RPMI7951 (cell line): ENCODE measurements around the gene BTC. TPM values are rescaled to one million over a fixed set of nuclear protein-coding genes. Genes with fewer than 3 reads are reported as not detected.
"Not testable (repeated sequence)": the region's sequence is repeated elsewhere in the genome, so short reads cannot be mapped to it uniquely, and the experiment has no call there.

Experiments used
- DNase-seq: peaks from one replicate; pipeline ENCODE4 v3.0.0-alpha.2; 2012; ENCODE audit warnings: low read depth
- total RNA-seq: library from RNA; depleted of rRNA; stranded (reverse); fragments of >200 nt; shearing (Covaris generic); gene quantifications from 2 replicates; pipeline ENCODE4 v1.2.3, GENCODE V29; 2014; rRNA removed

BTC gene, protein sequence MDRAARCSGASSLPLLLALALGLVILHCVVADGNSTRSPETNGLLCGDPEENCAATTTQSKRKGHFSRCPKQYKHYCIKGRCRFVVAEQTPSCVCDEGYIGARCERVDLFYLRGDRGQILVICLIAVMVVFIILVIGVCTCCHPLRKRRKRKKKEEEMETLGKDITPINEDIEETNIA
- 0.12 and 0.20 TPM in 2 replicates for total RNA-seq

DNA sequence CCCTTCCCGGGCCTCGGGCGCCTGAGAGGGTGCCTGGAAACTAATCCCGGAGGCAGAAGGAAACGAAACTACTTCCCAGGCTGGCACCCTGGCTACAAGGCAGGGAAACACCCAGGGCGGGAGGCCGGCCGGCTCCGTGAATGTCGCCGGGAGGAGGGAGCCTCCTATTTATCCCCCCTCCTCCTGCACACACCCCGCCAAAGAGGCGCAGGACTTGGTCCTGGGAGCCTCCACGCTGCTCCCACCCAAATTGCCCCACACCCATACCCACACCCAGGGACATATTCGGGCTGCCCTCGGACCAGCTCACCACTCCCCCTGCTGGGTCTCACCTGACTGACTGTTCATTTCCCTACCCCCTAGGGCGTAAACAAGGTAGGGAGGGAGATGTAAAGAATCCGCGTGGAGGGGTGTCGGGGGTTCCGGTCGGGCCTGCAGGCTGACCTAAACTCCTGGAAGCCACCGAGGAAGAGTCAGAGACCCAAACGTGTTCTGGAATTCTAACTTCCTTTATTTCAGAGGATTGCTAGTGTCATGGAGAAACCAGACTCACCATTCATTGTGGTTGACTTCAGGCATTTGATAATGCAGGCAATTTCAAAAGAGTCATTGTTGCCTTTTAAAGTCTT lies at the start of gene BTC:
BTC (minus strand) TSS at position 142 of the 629 bp plus-strand sequence. CDS start 198 bp downstream, outside the sequence.
- DNase-seq, result peak; percentile 2

DNA sequence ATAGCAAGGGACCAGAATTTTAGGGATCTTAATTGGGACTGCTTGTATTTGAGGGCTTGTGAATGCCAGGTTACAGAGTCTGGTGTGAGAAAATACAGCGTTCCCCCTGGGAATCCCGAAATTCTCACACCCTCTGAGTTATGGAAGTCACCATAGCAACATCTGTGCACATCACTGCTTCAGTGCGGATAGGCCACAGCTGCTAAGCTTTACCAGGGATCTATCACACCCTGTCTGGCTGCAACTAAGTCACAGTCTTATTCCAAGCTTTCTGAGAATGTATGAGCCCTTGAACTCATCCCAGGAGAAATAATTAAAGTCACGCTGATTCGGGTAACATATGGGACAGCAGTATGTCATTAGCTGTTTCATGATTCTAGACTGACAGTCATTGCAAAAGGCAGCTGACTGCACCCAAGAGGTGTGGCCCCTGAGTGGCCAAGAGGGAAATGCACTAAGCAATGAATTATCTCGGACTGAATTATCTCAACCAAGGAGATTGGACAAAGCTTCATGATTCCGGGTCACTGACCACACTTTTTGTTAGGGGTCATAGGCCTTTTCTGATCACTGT lies 46.7 kb upstream of the BTC start:
- DNase-seq, result no peak

DNA sequence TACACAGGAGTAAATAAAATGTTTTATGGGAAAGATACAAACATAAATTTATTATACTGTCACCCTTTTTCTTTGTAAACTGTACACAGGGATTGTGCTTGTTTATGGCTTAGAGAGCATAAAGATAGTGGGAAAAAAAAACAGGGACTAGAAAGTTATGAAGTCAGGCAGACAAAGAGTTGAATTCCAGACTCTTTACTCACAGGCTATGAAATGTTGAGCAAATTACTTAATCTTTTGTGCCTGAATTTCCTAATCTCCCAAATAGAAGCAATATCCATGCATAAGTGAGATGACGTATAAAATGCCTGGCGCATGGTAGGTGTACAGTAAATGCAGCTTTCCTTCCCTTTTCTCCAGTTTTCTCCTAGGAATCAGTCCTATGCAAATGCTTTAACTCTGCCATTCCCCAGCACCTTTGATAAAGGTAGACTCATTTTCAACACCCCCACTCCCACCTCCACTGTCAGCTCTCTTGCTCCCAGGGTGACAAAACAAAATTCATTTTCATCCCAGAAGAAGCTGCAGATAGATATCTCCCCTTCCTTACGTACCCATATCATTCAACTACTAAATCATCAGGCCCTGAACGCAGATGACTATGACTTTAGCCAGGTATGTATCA lies 44.5 kb upstream of the BTC start:
- DNase-seq, result no peak

DNA sequence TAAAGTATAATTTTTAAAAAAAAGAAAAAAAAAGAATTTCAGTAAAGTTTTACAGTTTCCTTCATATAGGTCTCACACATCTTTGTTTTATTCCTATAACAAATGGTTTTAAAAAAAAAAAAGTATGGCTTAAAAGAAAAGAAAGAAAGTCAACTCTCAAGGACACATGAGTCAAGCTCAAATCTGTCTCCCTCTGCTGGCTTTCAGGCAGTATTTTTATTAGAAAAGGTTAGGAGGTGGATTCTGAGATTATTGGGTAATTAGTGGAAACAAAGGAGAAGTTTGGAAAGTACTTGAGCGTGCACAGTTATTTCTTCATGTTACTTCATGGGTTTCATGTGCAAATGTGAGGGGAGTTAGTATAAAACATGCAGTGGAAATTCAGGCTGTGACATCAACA lies 36.6 kb upstream of the BTC start:
- DNase-seq, result no peak

DNA sequence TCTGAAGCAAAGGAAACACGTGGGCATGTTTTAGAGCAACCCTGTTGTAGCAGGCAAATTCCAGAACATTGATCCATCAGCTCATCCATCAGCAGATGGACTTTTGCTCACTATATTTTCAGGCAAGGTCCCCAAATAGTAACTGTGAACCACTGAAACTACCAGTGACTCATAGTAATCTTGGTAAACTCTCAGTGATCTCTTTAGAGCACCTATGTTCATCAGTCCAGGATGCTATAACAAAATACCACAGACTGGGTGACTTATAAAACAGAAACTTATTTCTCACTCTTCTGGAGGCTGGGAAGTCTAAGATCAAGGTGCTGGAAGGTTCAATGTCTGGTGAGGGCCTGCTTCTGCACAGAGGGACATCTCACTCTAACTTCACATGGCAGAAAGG lies 28.9 kb upstream of the BTC start:
- DNase-seq, result no peak

DNA sequence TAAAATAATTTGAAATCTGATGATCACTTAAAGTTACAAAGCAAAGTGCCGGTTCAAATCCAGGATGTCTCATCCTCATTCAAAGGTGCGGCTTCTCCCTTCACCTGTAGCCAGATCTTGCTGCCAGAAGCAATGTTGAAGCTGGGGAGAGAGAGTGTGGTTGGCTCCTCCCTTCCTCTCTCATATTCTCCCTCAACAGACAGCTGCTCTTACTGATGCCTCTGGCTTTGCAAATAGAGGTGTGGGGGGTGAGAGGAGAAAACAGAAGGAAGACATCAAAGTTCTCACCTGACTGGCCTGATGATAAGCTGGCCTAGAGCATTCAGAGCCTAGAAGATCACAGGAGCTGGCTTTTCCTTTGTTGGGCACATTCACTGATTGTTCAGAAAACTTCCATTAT lies 28.3 kb upstream of the BTC start:
- DNase-seq, result no peak

DNA sequence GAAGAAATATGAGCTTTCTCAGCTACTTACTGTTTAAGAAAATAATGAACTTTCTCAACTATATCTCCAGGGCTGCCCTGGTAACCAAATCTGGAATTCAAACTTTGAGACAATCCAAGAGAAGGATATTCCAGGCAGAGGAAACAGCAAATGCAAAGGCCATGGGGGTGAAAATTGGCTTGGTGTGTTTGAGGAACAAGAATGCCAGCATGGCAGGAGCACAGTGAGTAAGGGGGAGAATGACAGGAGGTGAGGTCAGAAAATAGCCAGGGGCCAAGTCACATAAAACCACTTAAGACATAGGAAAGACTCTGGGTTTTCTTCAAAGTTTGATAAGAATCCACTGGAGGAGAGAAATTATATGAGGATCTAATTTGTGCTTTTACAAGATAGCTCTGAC lies 27.2 kb upstream of the BTC start:
- DNase-seq, result no peak

DNA sequence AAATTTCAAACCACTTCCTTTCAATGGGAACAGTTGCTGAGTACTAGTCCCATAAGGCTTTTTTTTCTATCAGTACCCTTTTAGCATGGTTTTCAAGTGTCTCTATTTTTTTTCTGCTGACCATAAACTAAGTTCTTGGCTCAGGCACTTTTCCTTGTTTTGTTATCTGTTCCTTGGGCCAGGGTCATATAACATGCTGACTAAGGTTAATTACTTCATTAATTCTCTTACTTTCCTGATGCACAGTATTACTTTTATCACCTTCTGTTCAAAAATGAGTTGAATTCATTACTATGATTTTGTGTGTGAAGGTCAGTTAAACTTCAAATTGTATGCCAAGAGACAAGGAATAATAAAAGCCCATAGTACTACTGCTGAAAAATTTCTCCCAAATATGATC lies 19.7 kb upstream of the BTC start:
- DNase-seq, result no peak

DNA sequence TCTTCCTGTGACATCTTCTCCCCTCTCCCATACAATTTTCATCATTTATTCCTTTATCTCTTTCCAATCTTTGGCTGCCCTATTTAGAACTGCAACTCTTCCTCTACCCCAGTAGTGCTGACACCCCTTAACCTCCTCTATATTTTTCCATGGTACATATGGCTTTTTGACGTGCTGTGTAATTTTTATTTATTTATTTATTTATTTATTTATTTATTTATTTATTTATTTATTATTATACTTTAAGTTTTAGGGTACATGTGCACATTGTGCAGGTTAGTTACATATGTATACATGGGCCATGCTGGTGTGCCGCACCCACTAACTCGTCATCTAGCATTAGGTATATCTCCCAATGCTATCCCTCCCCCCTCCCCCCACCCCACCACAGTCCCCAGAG lies 17.7 kb upstream of the BTC start:
- DNase-seq, result not testable (repeated sequence)

DNA sequence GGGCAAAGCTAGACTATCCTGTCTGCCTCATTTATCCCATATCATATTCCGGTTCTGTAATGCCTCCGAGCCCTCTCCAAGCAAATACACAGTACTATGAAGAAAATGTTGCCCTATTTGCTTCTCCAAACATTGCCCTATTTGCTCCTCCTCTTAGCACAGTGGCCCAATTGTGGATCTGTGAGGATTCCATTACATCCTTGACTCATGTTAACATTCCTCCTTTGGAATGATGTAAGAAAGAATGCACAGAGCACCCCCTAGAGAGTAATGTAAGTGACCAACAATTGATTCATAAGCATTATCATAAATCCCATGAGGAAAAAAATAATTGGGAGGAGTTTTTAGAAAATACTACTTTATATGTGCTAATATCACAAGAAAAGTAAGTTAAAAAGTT lies 11.3 kb upstream of the BTC start:
- peak; percentile 45 for DNase-seq

DNA sequence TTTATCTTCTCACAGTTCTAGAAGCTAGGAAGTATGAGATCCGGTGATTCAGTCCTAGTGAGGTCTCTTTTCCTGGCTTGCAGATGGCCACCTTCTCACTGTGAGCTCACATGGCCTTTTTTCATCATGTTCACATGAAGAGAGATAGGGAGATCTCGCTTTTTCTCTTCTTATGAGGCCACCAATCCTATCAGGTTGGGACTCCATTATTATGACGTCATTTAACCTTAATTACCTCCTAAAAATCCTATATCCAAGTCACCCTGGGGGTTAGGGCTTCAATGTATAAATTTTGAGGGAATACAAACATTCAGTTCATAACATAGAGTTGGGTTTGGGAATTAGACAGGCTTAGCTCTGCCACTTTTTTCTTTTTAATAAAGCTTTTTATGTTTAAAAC lies 6.0 kb upstream of the BTC start:
- no peak for DNase-seq

DNA sequence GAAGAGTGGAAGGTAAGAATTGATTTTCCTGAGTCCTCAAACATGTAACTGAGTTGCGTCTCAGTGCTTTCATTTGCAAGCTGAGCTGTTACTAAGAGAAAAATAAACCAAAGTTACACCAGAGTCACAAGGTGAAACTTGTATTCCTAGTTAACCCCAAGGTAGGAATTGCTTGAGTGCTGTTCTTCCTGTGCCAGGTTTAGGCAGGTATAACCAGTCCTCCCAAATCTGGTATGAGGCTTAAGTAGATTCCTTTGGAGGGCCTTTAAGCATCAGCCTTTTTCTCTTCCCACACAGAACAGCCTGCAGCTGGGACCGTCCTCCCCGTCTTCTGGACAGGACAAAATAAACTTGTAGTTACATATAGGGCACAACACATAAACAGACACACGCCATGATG lies 2.3 kb upstream of the BTC start:
- DNase-seq, result no peak

DNA sequence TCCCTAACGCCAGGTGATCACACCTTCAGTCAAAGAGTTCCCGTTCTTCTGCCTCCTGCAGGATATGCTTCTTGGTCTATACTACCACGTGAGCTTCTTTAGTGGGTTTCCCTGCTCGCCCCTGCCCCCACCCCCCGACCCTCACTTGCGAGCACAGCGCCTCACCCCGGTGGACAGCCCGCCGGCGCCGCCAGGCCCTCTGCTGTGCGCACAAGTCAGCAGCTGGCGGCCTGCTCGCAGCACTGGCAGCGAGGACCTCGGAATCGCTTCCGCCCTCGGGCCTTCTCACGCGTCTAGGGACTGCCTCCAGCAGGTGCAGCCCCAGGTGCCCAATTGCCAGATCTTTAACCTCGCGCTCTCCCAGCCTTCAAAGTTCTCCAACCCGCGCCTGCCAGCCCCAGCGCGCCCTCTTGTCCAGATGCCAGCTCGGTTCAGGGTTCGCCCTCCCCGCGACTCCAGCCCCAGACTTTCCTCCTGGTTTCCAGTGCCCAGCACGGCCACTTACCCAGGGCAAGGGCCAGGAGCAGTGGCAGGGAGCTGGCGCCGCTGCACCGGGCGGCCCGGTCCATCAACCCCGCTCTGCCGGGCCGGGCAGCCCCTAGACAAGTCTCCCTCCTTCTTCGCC lies 454 bp downstream of the BTC start:
- peak; percentile 3 for DNase-seq

DNA sequence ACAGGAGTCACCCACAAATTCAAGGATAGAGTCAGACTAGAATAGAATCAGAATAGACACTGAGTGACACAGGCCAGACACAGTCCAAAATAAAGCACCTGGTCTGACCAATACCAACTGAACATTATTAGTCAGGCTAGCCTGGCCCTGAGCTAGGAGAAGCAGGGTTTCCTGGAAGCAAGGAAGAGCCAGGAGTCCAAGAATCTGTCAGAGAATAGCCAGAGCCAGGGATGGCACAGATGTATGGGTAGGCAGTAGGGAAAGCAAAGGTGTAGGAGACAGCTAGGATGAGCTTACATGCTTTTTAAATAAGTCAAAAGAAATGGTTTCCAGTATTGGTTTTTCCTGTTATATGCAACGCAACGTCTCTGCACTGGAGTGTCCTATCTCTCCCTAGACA lies 3.7 kb downstream of the BTC start:
- DNase-seq, result no peak

DNA sequence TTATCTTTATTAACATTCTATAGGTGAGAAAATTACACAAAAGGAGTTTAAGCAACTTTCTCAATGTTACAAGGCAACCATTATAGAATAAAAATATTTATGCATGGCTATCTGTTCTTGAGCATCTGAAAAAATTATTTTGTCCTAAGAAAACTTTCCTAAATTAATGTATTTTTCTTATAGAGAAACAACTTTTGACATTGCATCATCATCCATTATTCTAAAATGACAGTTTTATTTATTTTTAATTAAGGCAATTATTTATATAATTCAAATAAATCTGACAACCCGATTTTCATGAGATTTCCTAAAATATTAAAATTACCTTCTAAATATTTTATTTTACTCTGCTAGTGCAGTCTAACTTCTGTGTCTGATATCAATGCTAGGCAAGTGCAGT lies 4.8 kb downstream of the BTC start:
- DNase-seq, result no peak

DNA sequence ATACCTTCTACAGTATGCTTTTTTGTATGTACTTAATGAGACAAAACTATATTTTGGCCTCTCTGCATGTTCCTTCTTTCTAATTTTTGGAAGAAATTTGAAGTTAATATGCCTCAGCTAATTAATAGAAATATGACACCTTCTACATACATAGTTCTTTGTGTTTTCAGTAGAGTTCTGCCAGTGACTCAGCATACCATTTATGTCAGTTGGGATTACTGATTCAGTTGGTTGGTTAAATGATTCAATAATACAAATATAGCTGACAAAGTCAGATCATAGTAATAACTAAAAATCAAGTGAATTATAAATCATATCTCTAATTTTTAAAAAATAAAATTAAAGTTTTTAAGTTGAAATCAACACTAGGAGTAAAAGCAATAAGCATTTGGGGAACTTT lies 16.8 kb downstream of the BTC start:
- DNase-seq, result no peak

DNA sequence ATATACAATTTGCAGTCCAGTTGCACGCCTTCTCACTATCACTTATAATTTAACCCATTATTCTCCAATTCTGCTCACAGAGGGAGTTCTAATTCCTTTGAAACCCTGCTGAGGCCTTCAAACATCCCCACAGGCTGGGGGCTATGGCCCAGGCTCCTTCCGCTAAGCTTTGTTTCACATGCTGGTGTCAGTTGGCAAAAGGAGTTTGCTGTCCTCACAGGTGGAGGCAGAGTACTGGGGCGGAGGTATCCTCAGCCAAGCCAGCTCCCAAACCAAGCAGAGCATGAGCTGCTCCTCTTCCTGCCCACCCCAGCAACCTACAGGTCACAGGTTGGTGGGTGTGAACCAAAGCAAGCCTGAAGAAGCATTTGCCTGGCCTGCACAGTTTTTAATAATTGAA lies 21.5 kb downstream of the BTC start:
- no peak for DNase-seq

DNA sequence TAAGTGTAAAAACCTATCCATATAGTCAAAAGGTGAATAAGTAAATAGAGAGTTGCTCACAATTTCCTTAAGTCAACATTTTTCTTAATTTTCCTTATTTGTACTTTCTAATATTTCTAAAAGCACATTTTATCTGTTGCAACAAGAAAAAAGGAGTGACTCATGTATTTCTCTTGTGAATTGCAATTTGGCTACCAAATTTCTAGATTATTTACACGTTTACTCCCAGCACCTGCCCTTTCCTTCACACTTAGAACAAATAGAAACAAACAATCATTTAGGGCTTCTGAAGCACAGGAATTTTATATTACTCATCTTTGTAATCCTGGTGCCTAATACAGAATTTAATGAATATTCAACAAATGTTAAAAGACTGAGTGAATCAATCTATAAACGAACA lies 22.2 kb downstream of the BTC start:
- DNase-seq, result no peak

DNA sequence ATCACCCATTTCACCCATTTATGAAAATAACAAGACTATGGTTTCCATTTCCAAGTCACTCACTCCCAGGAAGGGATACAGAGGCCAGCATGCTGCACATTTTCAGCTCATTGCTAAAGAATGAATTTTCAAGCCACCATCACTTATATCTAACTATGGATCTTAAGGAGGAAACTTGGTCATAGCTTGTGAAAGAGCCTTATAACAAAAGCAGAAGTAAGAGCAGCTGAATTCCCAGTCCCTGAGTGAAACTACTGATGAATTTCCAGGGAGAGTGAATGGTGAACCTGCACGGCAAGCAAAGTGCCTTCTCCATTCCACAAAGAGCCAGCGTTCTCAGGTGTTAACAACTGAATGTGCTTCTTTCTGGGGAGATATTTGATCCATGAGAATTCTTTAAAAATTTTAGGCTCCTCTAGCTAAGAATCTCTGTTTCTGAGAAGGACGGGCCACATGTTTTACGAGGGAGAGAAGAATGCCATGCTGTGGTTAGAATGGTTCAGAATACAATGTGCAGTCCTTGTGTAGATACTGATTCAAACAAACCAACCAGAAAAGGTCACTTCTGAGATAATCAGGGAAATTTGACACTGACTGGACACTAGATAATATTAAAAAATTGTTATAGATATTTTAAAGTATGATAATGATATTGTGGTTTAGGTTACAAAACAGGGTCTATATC lies 24.0 kb downstream of the BTC start:
- DNase-seq, result peak; percentile 1

DNA sequence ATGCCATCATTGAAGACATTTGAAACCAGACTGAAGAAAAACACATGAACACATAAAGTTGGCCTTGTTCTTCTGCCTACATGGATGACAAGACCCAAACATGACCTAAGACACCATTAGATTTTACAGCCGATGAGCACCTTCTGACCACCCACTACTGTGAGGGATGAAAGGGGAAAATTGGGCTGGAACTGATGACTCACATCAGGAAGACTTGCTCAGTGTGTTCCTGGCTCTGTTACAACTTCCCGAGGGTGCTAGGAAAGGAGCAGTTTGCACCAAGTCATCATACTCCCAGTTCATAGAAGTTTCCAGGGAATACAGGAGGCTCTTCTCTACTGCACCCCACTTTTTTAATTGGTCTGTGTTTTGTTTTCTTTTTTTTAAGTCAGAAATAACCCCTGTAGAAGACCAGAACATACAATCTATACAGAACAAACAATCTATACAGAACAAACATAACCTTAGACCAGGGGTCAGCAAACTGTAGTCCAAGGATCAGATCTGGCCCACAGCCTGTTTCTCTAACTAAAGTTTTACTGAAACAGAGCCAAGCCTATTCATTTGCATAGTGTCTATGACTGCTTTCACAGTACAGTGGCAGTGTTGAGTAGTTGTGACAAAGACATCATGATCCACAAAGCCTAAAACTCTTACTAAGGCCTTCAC lies 25.3 kb downstream of the BTC start:
- DNase-seq, result peak; percentile 68

DNA sequence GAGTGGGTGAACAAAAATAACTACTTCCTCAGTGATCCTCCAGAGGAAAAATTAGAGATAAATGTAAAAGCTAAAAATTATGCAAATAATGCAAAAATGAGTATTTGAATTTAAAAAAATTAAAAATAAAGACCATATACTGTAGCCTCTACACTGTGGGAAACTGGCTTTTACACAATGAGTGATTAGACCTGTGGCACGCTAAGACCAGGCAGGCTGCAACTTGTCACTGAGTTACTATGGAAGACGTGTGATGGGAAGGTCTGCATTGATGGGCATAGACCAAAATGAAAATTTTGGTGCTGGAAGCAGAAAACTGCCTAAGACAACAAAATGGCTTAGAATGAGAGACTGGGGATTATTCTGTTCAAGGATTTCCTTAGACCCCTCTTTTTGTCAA lies 30.2 kb downstream of the BTC start:
- DNase-seq, result no peak
